GM12874 (cell line): Measurements from ENCODE around the gene INCENP.

ENCODE experiments used
- CTCF ChIP-seq: IDR thresholded peaks from 2 replicates; pipeline ENCODE4 v1.5.1; 2011; ENCODE audit warnings: low read depth, mild to moderate bottlenecking, control low read depth, low read length, moderate library complexity; ENCODE audit not compliant: insufficient read depth

The INCENP gene

GRCh38 chr11:62151737-62152102 lies 27.9 kb downstream of the INCENP start:
- TF ChIP-seq CTCF = no peak

- no peak for TF ChIP-seq CTCF
Measured at GRCh38 chr11:62152245-62153086, 28.7 kb downstream of the INCENP start.

GRCh38 chr11:62153087-62153395 lies 29.2 kb downstream of the INCENP start:
- no peak for TF ChIP-seq CTCF

- TF ChIP-seq CTCF = no peak
Measured at GRCh38 chr11:62153617-62154016, 29.8 kb downstream of the INCENP start.

- TF ChIP-seq CTCF = no peak
Measured at GRCh38 chr11:62157603-62158002, 33.8 kb downstream of the INCENP start.

- TF ChIP-seq CTCF = no peak
Measured at GRCh38 chr11:62166371-62166770, 42.6 kb downstream of the INCENP start.

- no peak for TF ChIP-seq CTCF
Measured at GRCh38 chr11:62169448-62169847, 45.6 kb downstream of the INCENP start.
